CD4-positive, alpha-beta T cell treated with Interferon alpha-2 for 1 hour (primary cell): ENCODE measurements around the gene OR4N5.
A peak's percentile ranks its signal among the peaks of the same experiment; 100 is the strongest.
"Not testable (repeated sequence)": the region's sequence is repeated elsewhere in the genome, so short reads cannot be mapped to it uniquely, and the experiment has no call there.

ENCODE experiments used
- DNase-seq, 2 donors: peaks; one replicate each; pipeline ENCODE4 v3.0.0-alpha.2; 2020 to 2022

Gene OR4N5

GRCh38 chr14:20138520-20138919, at the start of gene OR4N5:
TSS of gene OR4N5 (plus strand) at chr14:20138820. CDS start at chr14:20143736, 4,916 bp downstream.
- no peak for DNase-seq

GRCh38 chr14:20092050-20092449, 46.6 kb upstream of the OR4N5 start:
- no peak for DNase-seq

GRCh38 chr14:20093442-20093841, 45.2 kb upstream of the OR4N5 start:
- DNase-seq = no peak

- not testable (repeated sequence) for DNase-seq
These were observed 39.5 kb upstream of the OR4N5 start for GRCh38 chr14:20098926-20099770.

- DNase-seq = no peak
These were observed 28.2 kb upstream of the OR4N5 start, which contains the start of gene OR4K17 for GRCh38 chr14:20110438-20110837. TSS of gene OR4K17 (plus strand) at chr14:20110739. CDS start at chr14:20117500, 6,761 bp downstream.

GRCh38 chr14:20112321-20112720, 26.3 kb upstream of the OR4N5 start:
- no peak for DNase-seq

GRCh38 chr14:20116748-20117147, 21.9 kb upstream of the OR4N5 start:
- no peak for DNase-seq

- no peak for DNase-seq
These were observed 19.8 kb upstream of the OR4N5 start for GRCh38 chr14:20118795-20119194.

GRCh38 chr14:20143911-20144310, 5.3 kb downstream of the OR4N5 start:
- DNase-seq = no peak

GRCh38 chr14:20144820-20145219, 6.2 kb downstream of the OR4N5 start:
- no peak for DNase-seq

GRCh38 chr14:20164462-20164861, 25.8 kb downstream of the OR4N5 start:
- no peak for DNase-seq

GRCh38 chr14:20167091-20167490, 28.5 kb downstream of the OR4N5 start:
- DNase-seq = no peak

GRCh38 chr14:20169852-20170251, 31.2 kb downstream of the OR4N5 start:
- not testable (repeated sequence) for DNase-seq

- not testable (repeated sequence) for DNase-seq
These were observed 35.6 kb downstream of the OR4N5 start for GRCh38 chr14:20174205-20174604.

GRCh38 chr14:20176330-20176729, 37.7 kb downstream of the OR4N5 start:
- DNase-seq = no peak

- DNase-seq = no peak
These were observed 38.9 kb downstream of the OR4N5 start for GRCh38 chr14:20177433-20177974.

- DNase-seq = peak in 1 of 2 donors; percentile 5
These were observed 40.6 kb downstream of the OR4N5 start for GRCh38 chr14:20179218-20179617.

GRCh38 chr14:20179880-20180279, 41.3 kb downstream of the OR4N5 start:
- no peak for DNase-seq

- DNase-seq = no peak
These were observed 41.9 kb downstream of the OR4N5 start for GRCh38 chr14:20180486-20180885.

GRCh38 chr14:20184181-20184580, 45.6 kb downstream of the OR4N5 start:
- DNase-seq = no peak

GRCh38 chr14:20190596-20190995, 52.0 kb downstream of the OR4N5 start, which contains the start of gene OR11G2:
TSS of gene OR11G2 (plus strand) at chr14:20190896. CDS start at chr14:20197438, 6,542 bp downstream.
- DNase-seq = no peak

GRCh38 chr14:20191396-20191795, 52.8 kb downstream of the OR4N5 start:
- DNase-seq = no peak

GRCh38 chr14:20194101-20194500, 55.5 kb downstream of the OR4N5 start:
- DNase-seq = no peak
